ENCODE measurements around the gene GAD1.

Gene GAD1

GRCh38 chr2:170815746-170816503 is 762 bp upstream of the GAD1 start:
- H3K4me1 ChIP-seq: peaks cover 17 to 33% (median 25%) of the 10 kb centered on the region in 10 experiments
- H3K36me3 ChIP-seq: no peaks in the 10 kb centered on the region
- peak overlapping the region; percentile 92 to 100 (median 98) for H3K4me2 ChIP-seq
- H3K27ac ChIP-seq: no peak overlapping the region
- H4K20me1 ChIP-seq: peaks cover 0 to 54% (median 26%) of the 10 kb centered on the region in 11 experiments; a peak in 15 of 22 replicates
- H3K4me3 ChIP-seq: peak overlapping the region; percentile 51 to 68 (median 58)
- H3K27me3 ChIP-seq: peaks cover 82 to 83% (median 82%) of the 10 kb centered on the region in 11 experiments
- H3K9ac ChIP-seq: peak overlapping the region in 7 of 11 experiments; percentile 5 to 44 (median 32); a peak in 8 of 22 replicates
- H3K9me3 ChIP-seq (replicated peaks in 1 of 11): peaks cover 0 to 28% (median 16%) of the 10 kb centered on the region in 11 experiments; a peak in 15 of 22 replicates
- no peak for TF ChIP-seq Cebpa-rat (IDR thresholded peaks at IDR 0.05)

GRCh38 chr2:170817093-170818035 is 677 bp downstream of the GAD1 start:
- Histone ChIP-seq H4K20me1 (peaks cover 0 to 64% (median 26%) of the 10 kb centered on the region in 11 experiments; a peak in 15 of 22 replicates), H3K9me3 (replicated peaks in 1 of 11) (peaks cover 9 to 41% (median 30%) of the 10 kb centered on the region in 11 experiments), H3K27me3 (peaks cover 96 to 98% (median 97%) of the 10 kb centered on the region in 11 experiments), H3K27ac (no peak overlapping the region), H3K36me3 (no peaks in the 10 kb centered on the region), H3K4me2 (peak overlapping the region; percentile 92 to 100 (median 98)), H3K9ac (peak overlapping the region in 7 of 11 experiments; percentile 21 to 47 (median 28); a peak in 6 of 22 replicates), H3K4me3 (peak overlapping the region; percentile 51 to 68 (median 58)), H3K4me1 (peaks cover 17 to 45% (median 34%) of the 10 kb centered on the region in 10 experiments)
- TF ChIP-seq Cebpa-rat (IDR thresholded peaks at IDR 0.05): no peak

GRCh38 chr2:170818036-170818751 is 1.5 kb downstream of the GAD1 start:
- Histone ChIP-seq H3K9me3 (replicated peaks in 1 of 11) (peaks cover 17 to 49% (median 39%) of the 10 kb centered on the region in 11 experiments), H3K4me3 (no peak overlapping the region), H4K20me1 (peaks cover 0 to 69% (median 24%) of the 10 kb centered on the region in 11 experiments; a peak in 15 of 22 replicates), H3K27me3 (peaks cover 100% of the 10 kb centered on the region in 11 experiments), H3K4me1 (peaks cover 17 to 45% (median 34%) of the 10 kb centered on the region in 10 experiments), H3K36me3 (no peaks in the 10 kb centered on the region), H3K27ac (no peak overlapping the region), H3K4me2 (no peak overlapping the region), H3K9ac (no peak overlapping the region)
- TF ChIP-seq Cebpa-rat (IDR thresholded peaks at IDR 0.05): no peak

- Histone ChIP-seq H3K4me1 (peaks cover 17 to 43% (median 34%) of the 10 kb centered on the region in 10 experiments), H3K27me3 (peaks cover 100% of the 10 kb centered on the region in 11 experiments), H3K36me3 (no peaks in the 10 kb centered on the region), H3K9me3 (replicated peaks in 1 of 11) (peaks cover 19 to 56% (median 40%) of the 10 kb centered on the region in 11 experiments), H3K4me3 (no peak overlapping the region), H3K9ac (no peak overlapping the region), H3K4me2 (no peak overlapping the region), H3K27ac (no peak overlapping the region), H4K20me1 (peaks cover 0 to 62% (median 20%) of the 10 kb centered on the region in 11 experiments; a peak in 15 of 22 replicates)
- TF ChIP-seq Cebpa-rat (IDR thresholded peaks at IDR 0.05): no peak
These were observed 2.2 kb downstream of the GAD1 start for GRCh38 chr2:170818752-170819470.

- Histone ChIP-seq H3K36me3 (no peaks in the 10 kb centered on the region), H4K20me1 (peaks cover 0 to 55% (median 17%) of the 10 kb centered on the region in 11 experiments; a peak in 15 of 22 replicates), H3K9me3 (replicated peaks in 1 of 11) (peaks cover 19 to 59% (median 40%) of the 10 kb centered on the region in 11 experiments), H3K4me1 (peaks cover 17 to 44% (median 34%) of the 10 kb centered on the region in 10 experiments), H3K4me3 (peak overlapping the region in 6 of 10 experiments; percentile 2 to 24 (median 13); a peak in 4 of 20 replicates), H3K9ac (no peak overlapping the region), H3K27me3 (peaks cover 99 to 100% (median 100%) of the 10 kb centered on the region in 11 experiments), H3K4me2 (peak overlapping the region in 10 of 11 experiments; percentile 8 to 56 (median 49); a peak in 10 of 22 replicates), H3K27ac (no peak overlapping the region)
- no peak for TF ChIP-seq Cebpa-rat (IDR thresholded peaks at IDR 0.05)
These were observed 3.3 kb downstream of the GAD1 start for GRCh38 chr2:170819680-170820664.

- Histone ChIP-seq H3K27me3 (peaks cover 96 to 100% (median 100%) of the 10 kb centered on the region in 11 experiments), H3K4me3 (peak overlapping the region in 7 of 10 experiments; percentile 7 to 24 (median 17); a peak in 10 of 20 replicates), H3K4me1 (peaks cover 11 to 38% (median 29%) of the 10 kb centered on the region in 10 experiments), H4K20me1 (peaks cover 0 to 46% (median 11%) of the 10 kb centered on the region in 11 experiments; a peak in 12 of 22 replicates), H3K36me3 (no peaks in the 10 kb centered on the region), H3K4me2 (peak overlapping the region; percentile 8 to 56 (median 48); a peak in 20 of 22 replicates), H3K9me3 (replicated peaks in 1 of 11) (peaks cover 19 to 59% (median 40%) of the 10 kb centered on the region in 11 experiments), H3K27ac (no peak overlapping the region), H3K9ac (no peak overlapping the region)
- TF ChIP-seq Cebpa-rat (IDR thresholded peaks at IDR 0.05): no peak
These were observed 4.3 kb downstream of the GAD1 start for GRCh38 chr2:170820757-170821530.
